GM23338 (cell line): Measurements from ENCODE around the gene ITGB1BP1. TPM values are rescaled to one million over a fixed set of nuclear protein-coding genes. Genes with fewer than 3 reads are reported as not detected.

ENCODE experiments used
- ATAC-seq: fragments of 200-7000 bp; cut with Tn5 transposase; 3 replicates; pipeline ENCODE4 v1.9.1; 2020
- DNase-seq: peaks from one replicate; pipeline ENCODE4 v3.0.0-alpha.2; 2015; ENCODE audit warnings: low spot score
- H2AFZ ChIP-seq: fragments of 200-600 bp; sonication (generic); 2 replicates; pipeline ENCODE4 v1.8.0; 2016; ENCODE audit warnings: antibody characterized with exemption, mild to moderate bottlenecking, moderate library complexity
- H3F3A ChIP-seq: fragments of 200-600 bp; sonication (generic); replicated peaks from 2 replicates; pipeline ENCODE4 v1.8.0; 2017; ENCODE audit warnings: antibody characterized with exemption, mixed run types, low read depth
- H3K27ac ChIP-seq: fragments of 200-600 bp; sonication (generic); 2 replicates; pipeline ENCODE4 v1.6.1; 2016; ENCODE audit warnings: low read depth
- H3K27me3 ChIP-seq: fragments of 200-600 bp; sonication (generic); 2 replicates; pipeline ENCODE4 v1.8.0; 2016; ENCODE audit warnings: mild to moderate bottlenecking, mixed run types, moderate library complexity; ENCODE audit not compliant: insufficient read depth
- H3K36me3 ChIP-seq: fragments of 200-600 bp; sonication (generic); 2 replicates; pipeline ENCODE4 v1.8.0; 2016; ENCODE audit warnings: mild to moderate bottlenecking; ENCODE audit not compliant: insufficient read depth
- H3K4me1 ChIP-seq: fragments of 200-600 bp; sonication (generic); 2 replicates; pipeline ENCODE4 v1.8.0; 2016; ENCODE audit warnings: mild to moderate bottlenecking, moderate library complexity; ENCODE audit not compliant: insufficient read depth
- H3K4me2 ChIP-seq: fragments of 200-600 bp; sonication (generic); 2 replicates; pipeline ENCODE4 v1.7.1; 2017; ENCODE audit warnings: mixed run types
- H3K4me3 ChIP-seq: fragments of 200-600 bp; sonication (generic); 2 replicates; pipeline ENCODE4 v1.6.1; 2016; ENCODE audit warnings: mixed run types
- H3K79me2 ChIP-seq: fragments of 200-600 bp; sonication (generic); replicated peaks from 2 replicates; pipeline ENCODE4 v1.8.0; 2017; ENCODE audit warnings: mild to moderate bottlenecking; ENCODE audit not compliant: insufficient read depth
- H3K9me2 ChIP-seq: fragments of 200-600 bp; sonication (generic); 2 replicates; pipeline ENCODE4 v1.8.0; 2017; ENCODE audit not compliant: insufficient read depth
- H4K20me1 ChIP-seq: fragments of 200-600 bp; sonication (generic); replicated peaks from 2 replicates; pipeline ENCODE4 v1.8.0; 2017; ENCODE audit warnings: mild to moderate bottlenecking; ENCODE audit not compliant: insufficient read depth
- H3K27ac Mint-ChIP-seq: 2 replicates; pipeline ENCODE4 v1.8.0; 2020; ENCODE audit warnings: inconsistent platforms, mild to moderate bottlenecking, moderate library complexity, mixed read lengths
- H3K27me3 Mint-ChIP-seq: 3 replicates; pipeline ENCODE4 v1.8.0; 2022; ENCODE audit warnings: low read depth, mild to moderate bottlenecking, moderate library complexity, mixed read lengths, inconsistent platforms; ENCODE audit not compliant: insufficient read depth, poor library complexity
- H3K36me3 Mint-ChIP-seq: 3 replicates; pipeline ENCODE4 v1.8.0; 2021; ENCODE audit warnings: low read depth, mild to moderate bottlenecking, inconsistent platforms, moderate library complexity, mixed read lengths
- H3K4me1 Mint-ChIP-seq: 3 replicates; pipeline ENCODE4 v1.8.0; 2020; ENCODE audit warnings: mild to moderate bottlenecking, inconsistent platforms, mixed read lengths
- H3K4me3 Mint-ChIP-seq: 3 replicates; pipeline ENCODE4 v1.8.0; 2021; ENCODE audit warnings: moderate library complexity, mild to moderate bottlenecking, inconsistent platforms, mixed read lengths
- H3K9me3 Mint-ChIP-seq: 3 replicates; pipeline ENCODE4 v1.8.0; 2020; ENCODE audit warnings: moderate library complexity, mild to moderate bottlenecking, inconsistent platforms, mixed read lengths
- CREB1 ChIP-seq: fragments of 250-450 bp; sonication (Bioruptor Pico); IDR thresholded peaks from 2 replicates; pipeline ENCODE4 v1.5.0; 2020; ENCODE audit warnings: low read depth, mild to moderate bottlenecking, moderate library complexity
- ETS1 ChIP-seq: IDR thresholded peaks from 2 replicates; pipeline ENCODE4 v1.6.1; 2016; ENCODE audit warnings: antibody characterized with exemption
- EZH2phosphoT487 ChIP-seq: fragments of 200-600 bp; sonication (generic); IDR thresholded peaks from one replicate; pipeline ENCODE4 v1.8.1; 2018; ENCODE audit warnings: antibody characterized with exemption; ENCODE audit not compliant: unreplicated experiment
- NANOG ChIP-seq: IDR thresholded peaks from 2 replicates; pipeline ENCODE4 v1.6.1; 2016; ENCODE audit warnings: antibody characterized with exemption, borderline replicate concordance
- POLR2AphosphoS5 ChIP-seq: IDR thresholded peaks from 2 replicates; pipeline ENCODE4 v1.6.1; 2016; ENCODE audit warnings: antibody characterized with exemption, low read depth
- REST ChIP-seq: IDR thresholded peaks from one replicate; pipeline ENCODE4 v1.6.1; 2018; ENCODE audit warnings: antibody characterized with exemption; ENCODE audit not compliant: unreplicated experiment
- ZNF462 ChIP-seq: fragments of 250-450 bp; sonication (Bioruptor Pico); IDR thresholded peaks from 2 replicates; pipeline ENCODE4 v1.5.0; 2020; ENCODE audit warnings: mild to moderate bottlenecking, moderate library complexity
- long read RNA-seq: library from polyadenylated mRNA; unstranded; transcript quantifications from one replicate; pipeline ENCODE4 v2.0.0, GENCODE V29; 2020; ENCODE audit not compliant: unreplicated experiment
- polyA plus RNA-seq: library from polyadenylated mRNA; unstranded; fragments of >200 nt; fragmentation: Nextera tagmentation; extraction: Ambion mirVana; gene quantifications from 2 replicates; pipeline ENCODE4 v1.2.1, GENCODE V29; 2016
- total RNA-seq: library from RNA; depleted of rRNA; stranded (reverse); fragments of >200 nt; shearing (Covaris generic); gene quantifications from 2 replicates; pipeline ENCODE4 v1.2.3, GENCODE V29; 2014; rRNA removed

Gene ITGB1BP1
- 19.2 and 29.1 TPM in 2 replicates for total RNA-seq
- polyA plus RNA-seq, result 47.9 and 63.5 TPM in 2 replicates
- long read RNA-seq, transcript ITGB1BP1-201 (6 exons, 1,772 nt), result minor isoform, 5 of 28 reads
- long read RNA-seq, transcript ITGB1BP1-202 (7 exons, 1,963 nt), result major isoform, 11 of 28 reads
- long read RNA-seq, partial matches to known transcripts, result 0 of 28 reads
- long read RNA-seq, other reads (novel, unspliced or antisense), result 8 of 28 reads

- TF ChIP-seq POLR2AphosphoS5 (peak; percentile 74), EZH2phosphoT487 (no peak), REST (no peak), ETS1 (0 out of 2 replicates have a peak, but pooled peaks have one; percentile 14), CREB1 (CRISPR knock-in tag) (peak; percentile 69)
- DNase-seq (peak; percentile 99), ATAC-seq (peak; percentile 90)
- peak within 1 kb of the TSS; percentile 93 for H3K4me3 ChIP-seq
- peak within 1 kb of the TSS; percentile 94 for H3K27ac Mint-ChIP-seq
- H3K79me2 ChIP-seq, result peaks cover 70% of the 10 kb centered on the region
- peaks cover 7% of the 10 kb centered on the region for H3K4me1 ChIP-seq
- H3K36me3 ChIP-seq, result no peaks in the 10 kb centered on the region; the same call in 1 of the 2 replicates
- H3K4me3 Mint-ChIP-seq, result peak within 1 kb of the TSS; percentile 87; the same call in 2 of the 3 replicates
- 0 out of 2 replicates have a peak, but pooled peaks cover 3% of the 10 kb centered on the region for H3F3A ChIP-seq
- H3K9me2 ChIP-seq, result no peaks in the 10 kb centered on the region
- peak within 1 kb of the TSS; percentile 95 for H3K27ac ChIP-seq
- no peaks in the 10 kb centered on the region for H3K9me3 Mint-ChIP-seq
- H3K27me3 Mint-ChIP-seq, result peaks cover 15% of the 10 kb centered on the region
- peak within 1 kb of the TSS; percentile 98 for H3K4me2 ChIP-seq
- peak within 1 kb of the TSS; percentile 96 for H2AFZ ChIP-seq
- peaks cover 23% of the 10 kb centered on the region for H4K20me1 ChIP-seq
- H3K27me3 ChIP-seq, result no peaks in the 10 kb centered on the region
- 0 out of 3 replicates have a peak, but pooled peaks cover under 1% of the 10 kb centered on the region for H3K36me3 Mint-ChIP-seq
- peaks cover 9% of the 10 kb centered on the region for H3K4me1 Mint-ChIP-seq
Measured at GRCh38 chr2:9423100-9423921, at the start of gene ITGB1BP1, which contains the start of gene CPSF3. TSS of gene ITGB1BP1 (minus strand) at chr2:9423528. CDS start at chr2:9418697, 4,831 bp downstream. TSS of gene CPSF3 (plus strand) at chr2:9423654. CDS start at chr2:9423774, 120 bp downstream.

GRCh38 chr2:9472511-9472910, 49.2 kb upstream of the ITGB1BP1 start:
- Mint-ChIP-seq H3K9me3 (no peaks in the 10 kb centered on the region), H3K4me3 (no peak overlapping the region; the same call in 2 of the 3 replicates)
- TF ChIP-seq NANOG (no peak), ZNF462 (CRISPR knock-in tag) (no peak), CREB1 (CRISPR knock-in tag) (no peak)

More at GRCh38 chr2:9472511-9472910, 49.2 kb upstream of the ITGB1BP1 start:
- H3K36me3 Mint-ChIP-seq, result peaks cover 35% of the 10 kb centered on the region
- no peak overlapping the region for H3K4me2 ChIP-seq
- peaks cover 24% of the 10 kb centered on the region for H3K4me1 Mint-ChIP-seq
- H3K4me1 ChIP-seq, result peaks cover 12% of the 10 kb centered on the region; the same call in 1 of the 2 replicates
- no peak overlapping the region for H3K27ac Mint-ChIP-seq
- H3K9me2 ChIP-seq, result 0 out of 2 replicates have a peak, but pooled peaks cover 3% of the 10 kb centered on the region
- peaks cover 14% of the 10 kb centered on the region for H3F3A ChIP-seq
- no peak overlapping the region for H3K27ac ChIP-seq
- H3K36me3 ChIP-seq, result no peaks in the 10 kb centered on the region; the same call in 1 of the 2 replicates
- H3K27me3 Mint-ChIP-seq, result peaks cover 15% of the 10 kb centered on the region
- no peaks in the 10 kb centered on the region for H3K79me2 ChIP-seq
- peaks cover 22% of the 10 kb centered on the region for H3K27me3 ChIP-seq
- DNase-seq (no peak), ATAC-seq (no peak)
- no peak overlapping the region for H2AFZ ChIP-seq
- peaks cover 4% of the 10 kb centered on the region for H4K20me1 ChIP-seq
- no peak overlapping the region for H3K4me3 ChIP-seq
